Eye (tissue), 1 donor: ENCODE data around the gene ZDHHC5.

Experiments used
- DNase-seq: peaks from one replicate; pipeline ENCODE4 v3.0.0-alpha.2; 2015

ZDHHC5 gene

GRCh38 chr11:57741132-57742086 lies 73.5 kb downstream of the ZDHHC5 start, which contains the start of gene SELENOH:
Gene SELENOH (plus strand): TSS chr11:57741491. CDS start chr11:57741596, 105 bp downstream.
- peak; percentile 98 for DNase-seq

GRCh38 chr11:57742087-57742452 lies 74.2 kb downstream of the ZDHHC5 start:
- DNase-seq = no peak

DNA sequence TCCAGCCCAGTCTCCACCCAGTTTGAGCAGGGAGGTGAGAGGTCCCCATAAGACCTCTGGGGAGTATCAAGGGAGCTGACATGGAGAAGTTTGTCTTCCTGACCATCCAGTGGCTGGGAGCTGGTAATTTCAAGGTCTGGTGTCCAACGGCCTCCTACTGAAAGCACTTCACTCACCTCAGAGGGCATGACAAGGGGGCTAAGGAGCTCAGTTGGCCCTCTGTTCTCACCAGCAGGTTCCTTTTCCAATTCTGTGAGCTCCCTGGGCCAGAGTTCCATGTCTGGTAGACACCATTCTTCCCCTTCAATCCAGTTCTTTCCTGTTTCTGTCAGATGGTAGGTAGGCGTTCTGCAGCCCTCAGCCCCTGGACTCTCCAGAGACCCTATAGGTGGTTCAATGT lies 76.4 kb downstream of the ZDHHC5 start:
- no peak for DNase-seq

DNA sequence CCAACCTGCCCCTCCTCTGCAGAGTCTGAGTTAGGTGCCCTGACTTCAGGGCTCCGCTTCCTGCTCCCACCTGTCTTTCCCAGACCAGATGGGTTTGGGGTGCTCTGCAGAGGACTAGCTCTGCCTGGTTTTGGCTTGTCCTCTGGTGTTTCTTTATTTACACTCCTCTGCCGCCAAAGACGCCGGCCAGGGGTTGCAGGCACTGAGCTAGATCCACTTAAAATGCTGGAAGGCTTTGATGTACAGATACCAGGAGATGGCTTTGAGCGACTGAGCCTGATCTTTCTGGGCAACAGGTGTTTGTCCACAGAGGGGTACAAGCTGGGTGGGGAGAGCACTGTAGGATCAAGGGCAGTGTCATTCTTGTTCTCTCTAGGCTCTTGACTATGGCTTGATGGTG lies 77.3 kb downstream of the ZDHHC5 start:
- DNase-seq = no peak

DNA sequence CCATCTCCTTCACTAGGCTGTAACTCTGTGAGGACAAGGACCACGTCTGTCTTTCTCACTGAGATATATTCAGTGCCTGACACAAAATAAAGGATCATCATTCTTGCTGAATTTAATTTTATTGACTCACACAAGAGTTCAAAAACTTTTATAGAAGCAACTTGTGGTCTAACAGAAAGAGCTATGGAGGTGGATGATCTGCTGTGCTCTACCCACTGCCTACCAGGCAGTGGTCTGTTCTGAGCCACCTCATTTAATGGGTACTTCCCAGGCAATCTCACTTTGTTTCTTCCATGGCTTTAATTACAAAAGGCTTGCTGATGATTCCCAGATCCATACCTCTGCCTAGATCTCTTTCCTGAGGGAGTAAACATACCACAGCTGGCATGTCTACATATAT lies 79.0 kb downstream of the ZDHHC5 start:
- DNase-seq = no peak
